H1 (cell line): ENCODE data around the gene RNPEPL1. TPM values are rescaled to one million over a fixed set of nuclear protein-coding genes. Genes with fewer than 3 reads are reported as not detected.

Source experiments
- CTCF ChIA-PET: fragments of 300-600 bp; sonication (Branson Sonifier 250); formaldehyde crosslinking; loops from one replicate; lab custom pipeline; 2021; ENCODE audit not compliant: partially characterized antibody; lab: Charles Lee
- POLR2A ChIA-PET: fragments of 300-600 bp; sonication (Branson Sonifier 250); formaldehyde crosslinking; loops from one replicate; lab custom pipeline; 2021; ENCODE audit warnings: inconsistent platforms; ENCODE audit not compliant: partially characterized antibody; lab: Charles Lee
- DNase-seq, 2 experiments: peaks; one replicate each; pipeline versions ENCODE4 v3.0.0 to v3.0.0-alpha.2; 2010 to 2022; ENCODE audit warnings: low spot score in 2 of 2, low read depth in 1 of 2, mixed read lengths in 1 of 2
- FAIRE-seq: peaks from 2 replicates; lab custom pipeline; 2011; peaks lifted over from hg19 to GRCh38; lab: Jason Lieb, UNC
- H2AFZ ChIP-seq: 2 replicates; pipeline ENCODE4 v1.8.1; 2012; ENCODE audit warnings: low read length, inconsistent platforms
- H2AK5ac ChIP-seq: 2 replicates; pipeline ENCODE4 v1.6.1; 2013; ENCODE audit warnings: low read depth, low read length
- H2BK120ac ChIP-seq: replicated peaks from 2 replicates; pipeline ENCODE3; 2013; ENCODE audit warnings: low read depth, low read length, inconsistent platforms
- H2BK12ac ChIP-seq: 2 replicates; pipeline ENCODE4 v1.6.1; 2013; ENCODE audit warnings: low read depth, low read length
- H2BK15ac ChIP-seq: 2 replicates; pipeline ENCODE4 v1.6.1; 2013; ENCODE audit warnings: low read length
- H2BK20ac ChIP-seq: 2 replicates; pipeline ENCODE4 v1.6.1; 2013; ENCODE audit warnings: low read length
- H2BK5ac ChIP-seq: 2 replicates; pipeline ENCODE4 v1.6.1; 2013; ENCODE audit warnings: low read depth, low read length
- H3K14ac ChIP-seq: 2 replicates; pipeline ENCODE4 v1.6.1; 2013; ENCODE audit warnings: inconsistent platforms; ENCODE audit not compliant: insufficient read length
- H3K18ac ChIP-seq: 2 replicates; pipeline ENCODE4 v1.6.1; 2013; ENCODE audit warnings: low read length; ENCODE audit errors: extremely low read depth
- H3K23ac ChIP-seq: 2 replicates; pipeline ENCODE4 v1.6.1; 2013; ENCODE audit warnings: inconsistent platforms; ENCODE audit not compliant: insufficient read length
- H3K23me2 ChIP-seq: 2 replicates; pipeline ENCODE4 v1.6.1; 2013; ENCODE audit warnings: low read depth, low read length
- H3K27ac ChIP-seq: 2 replicates; pipeline ENCODE4 v1.6.1; 2011; ENCODE audit warnings: low read depth, low read length, inconsistent platforms
- H3K27me3 ChIP-seq, 4 experiments: replicated peaks in 1 of 4; 1 replicate in 1 of 4; 2 replicates in 3 of 4; pipeline versions ENCODE4 v1.6.1 to v1.8.1; 2011 to 2013; ENCODE audit warnings: low read length in 3 of 4, mild to moderate bottlenecking in 3 of 4, inconsistent platforms in 2 of 4, mixed read lengths in 2 of 4, moderate library complexity in 1 of 4; ENCODE audit not compliant: control insufficient read depth in 3 of 4, insufficient read depth in 3 of 4; ENCODE audit errors: extremely low read depth in 1 of 4
- H3K36me3 ChIP-seq, 4 experiments: 2 replicates each; pipeline versions ENCODE4 v1.6.1 to v1.8.1; 2011 to 2013; ENCODE audit warnings: mild to moderate bottlenecking in 4 of 4, low read length in 3 of 4, moderate library complexity in 2 of 4, control low read depth in 1 of 4, inconsistent platforms in 1 of 4; ENCODE audit not compliant: insufficient read depth in 4 of 4, control insufficient read depth in 2 of 4
- H3K4ac ChIP-seq: replicated peaks from 2 replicates; pipeline ENCODE3; 2013; ENCODE audit warnings: low read length, low read depth, mixed read lengths, inconsistent platforms; ENCODE audit not compliant: insufficient read length
- H3K4me1 ChIP-seq, 4 experiments: replicated peaks in 1 of 4; 1 replicate in 1 of 4; 2 replicates in 3 of 4; pipeline versions ENCODE4 v1.6.1 to v1.8.1; 2011 to 2013; ENCODE audit warnings: low read length in 3 of 4, inconsistent platforms in 2 of 4, mixed read lengths in 1 of 4; ENCODE audit not compliant: insufficient read depth in 4 of 4, control insufficient read depth in 3 of 4
- H3K4me2 ChIP-seq, 2 experiments: 2 replicates each; pipeline versions ENCODE4 v1.6.1 to v1.8.1; 2011 to 2013; ENCODE audit warnings: low read depth in 2 of 2, low read length in 2 of 2, control low read depth in 1 of 2, inconsistent platforms in 1 of 2, mild to moderate bottlenecking in 1 of 2; ENCODE audit not compliant: insufficient read depth in 1 of 2
- H3K4me3 ChIP-seq, 4 experiments: fragments of 200-600, 300-600 bp in 1 of 4; sonication (generic), shearing (Covaris generic), sonication (Bioruptor Twin) in 1 of 4; 2 replicates each; pipeline versions ENCODE4 v1.5.1 to v1.8.1; 2011 to 2016; ENCODE audit warnings: low read length in 4 of 4, low read depth in 3 of 4, control low read depth in 2 of 4, inconsistent platforms in 2 of 4, mild to moderate bottlenecking in 2 of 4, mixed read lengths in 1 of 4, moderate library complexity in 1 of 4; ENCODE audit not compliant: insufficient read depth in 2 of 4; ENCODE audit errors: extremely low read depth in 1 of 4
- H3K56ac ChIP-seq: replicated peaks from 2 replicates; pipeline ENCODE3; 2013; ENCODE audit warnings: low read depth, mild to moderate bottlenecking, mixed read lengths, low read length, inconsistent platforms; ENCODE audit not compliant: insufficient read length
- H3K79me1 ChIP-seq: 2 replicates; pipeline ENCODE4 v1.6.1; 2013; ENCODE audit warnings: low read depth, low read length, control low read depth
- H3K79me2 ChIP-seq, 2 experiments: 2 replicates each; pipeline versions ENCODE4 v1.6.1 to v1.8.1; 2012 to 2013; ENCODE audit warnings: low read length in 2 of 2, mild to moderate bottlenecking in 2 of 2, inconsistent platforms in 1 of 2; ENCODE audit not compliant: insufficient read depth in 2 of 2, control insufficient read depth in 1 of 2
- H3K9ac ChIP-seq, 4 experiments: replicated peaks in 1 of 4; 1 replicate in 1 of 4; 2 replicates in 3 of 4; pipeline versions ENCODE4 v1.6.1 to v1.8.1; 2011 to 2013; ENCODE audit warnings: low read depth in 3 of 4, low read length in 3 of 4, control low read depth in 2 of 4, mild to moderate bottlenecking in 2 of 4, moderate library complexity in 2 of 4, inconsistent platforms in 1 of 4; ENCODE audit errors: extremely low read depth in 1 of 4
- H3K9me3 ChIP-seq, 2 experiments: 2 replicates each; pipeline versions ENCODE4 v1.6.1 to v1.8.1; 2012 to 2013; ENCODE audit warnings: mild to moderate bottlenecking in 2 of 2, moderate library complexity in 2 of 2, control low read depth in 1 of 2, inconsistent platforms in 1 of 2, low read depth in 1 of 2, low read length in 1 of 2, mixed read lengths in 1 of 2; ENCODE audit not compliant: insufficient read depth in 2 of 2
- H4K20me1 ChIP-seq, 2 experiments: replicated peaks in 1 of 2; 2 replicates each; pipeline versions ENCODE3 to v1.8.1; 2011 to 2013; ENCODE audit warnings: inconsistent platforms in 2 of 2, low read length in 2 of 2, mild to moderate bottlenecking in 1 of 2; ENCODE audit not compliant: insufficient read depth in 2 of 2, control insufficient read depth in 1 of 2
- H4K5ac ChIP-seq: 2 replicates; pipeline ENCODE4 v1.6.1; 2013; ENCODE audit warnings: low read length, low read depth, mixed read lengths, inconsistent platforms; ENCODE audit not compliant: insufficient read length
- H4K8ac ChIP-seq: 2 replicates; pipeline ENCODE4 v1.8.0; 2013; ENCODE audit warnings: mild to moderate bottlenecking, moderate library complexity, low read length, inconsistent platforms; ENCODE audit not compliant: insufficient read depth; ENCODE audit errors: extremely low read depth
- H4K91ac ChIP-seq: replicated peaks from 2 replicates; pipeline ENCODE3; 2013; ENCODE audit warnings: low read length, mixed read lengths, inconsistent platforms; ENCODE audit not compliant: insufficient read length
- EGR1 ChIP-seq: IDR thresholded peaks from 2 replicates; pipeline ENCODE4 v1.6.1; 2011; ENCODE audit warnings: low read depth, low read length, borderline replicate concordance
- KDM1A ChIP-seq: fragments of 200-600, 300-600 bp; sonication (generic); IDR thresholded peaks from 2 replicates; pipeline ENCODE4 v1.7.1; 2016; ENCODE audit warnings: mild to moderate bottlenecking, low read length, borderline replicate concordance
- KDM5A ChIP-seq: fragments of 200-600 bp; IDR thresholded peaks from 2 replicates; pipeline ENCODE4 v1.7.1; 2012; ENCODE audit warnings: mild to moderate bottlenecking, low read length, inconsistent platforms, mixed read lengths
- POLR2AphosphoS5 ChIP-seq: IDR thresholded peaks from 2 replicates; pipeline ENCODE4 v1.6.1; 2011; ENCODE audit warnings: low read depth, low read length
- POU5F1 ChIP-seq: IDR thresholded peaks from 2 replicates; pipeline ENCODE4 v1.6.1; 2011; ENCODE audit warnings: low read depth, mild to moderate bottlenecking, low read length, moderate library complexity
- WGBS, 2 experiments: shearing (Covaris generic) in 1 of 2; methylation state at CpG; one replicate each; pipeline versions ENCODE4 v1.1.6 to v1.1.7; 2013 to 2015; ENCODE audit warnings: low lambda C conversion rate in 2 of 2, mixed read lengths in 2 of 2, inconsistent platforms in 1 of 2, low coverage in 1 of 2, missing lambda C conversion rate in 1 of 2; ENCODE audit not compliant: insufficient replicate concordance in 2 of 2, insufficient coverage in 1 of 2, insufficient read length in 1 of 2; ENCODE audit errors: extremely low coverage in 1 of 2, missing lambda C conversion rate in 1 of 2; 5-methylcytosine and 5-hydroxymethylcytosine counted together
- polyA plus RNA-seq, 7 experiments: library from polyadenylated mRNA; depleted of rRNA in 3 of 7; stranded (reverse) in 5 of 7; unstranded in 2 of 7; fragments of >200 nt in 5 of 7; fragments of 200-250 nt in 2 of 7; gene quantifications; 1 replicate in 5 of 7; 2 replicates in 1 of 7; 4 replicates in 1 of 7; pipeline versions ENCODE4 v1.2.1 to v1.2.3, GENCODE V29; 2011 to 2013; ENCODE audit warnings: missing spikeins in 2 of 7, mixed read lengths in 2 of 7
- total RNA-seq: library from RNA; stranded (reverse); fragmentation: NEBNext Ultra II Directional; extraction: Animal tissue kit (Norgen Biotek cat#: 25700); gene quantifications from 2 replicates; pipeline ENCODE4 v1.2.1, GENCODE V29; 2021
- TF ChIP-seq, protein P1 (sequence below): IDR thresholded peaks from 2 replicates; pipeline ENCODE4 v1.6.1; 2011; ENCODE audit warnings: low read length, improper control_type of control experiment

The RNPEPL1 gene
- total and polyA plus RNA-seq, 2 of the 8 experiments (the other 6 are each of a cell fraction or from before 2014, with no cell fraction given), result 9.0 to 11.3 TPM

DNA sequence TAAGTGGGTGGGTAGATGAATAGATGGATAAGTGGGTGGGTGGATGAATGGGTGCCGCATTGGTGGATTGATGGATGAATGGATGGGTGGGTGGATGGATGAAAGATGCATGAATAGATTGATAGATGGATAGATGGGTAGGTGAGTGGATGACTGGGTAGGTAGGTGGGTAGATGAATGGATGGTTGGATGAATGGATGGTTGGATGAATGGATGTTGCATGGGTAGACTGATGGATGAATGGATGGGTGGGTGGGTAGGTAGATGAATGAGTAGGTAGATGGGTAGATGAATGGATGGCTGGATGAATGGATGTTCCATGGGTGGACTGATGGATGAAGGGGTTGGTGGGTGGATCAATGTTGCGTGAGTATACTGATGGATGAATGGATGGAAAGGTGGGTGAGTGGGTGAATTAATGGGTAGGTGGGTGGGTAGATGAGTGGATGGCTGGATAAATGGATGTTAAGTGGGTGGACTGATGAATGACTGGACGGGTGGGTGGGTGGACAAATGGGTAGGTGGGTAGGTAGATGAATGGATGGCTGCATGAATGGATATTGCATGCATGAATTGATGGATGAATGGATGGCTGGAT is 41.0 kb upstream of the RNPEPL1 start:
- Histone ChIP-seq H3K4me2 (no peak overlapping the region), H3K9ac (no peak overlapping the region), H2BK15ac (no peak overlapping the region), H2BK12ac (no peak overlapping the region), H3K79me1 (no peaks in the 10 kb centered on the region; the same call in 1 of the 2 replicates), H2BK20ac (no peak overlapping the region), H4K8ac (no peak overlapping the region), H3K36me3 (no peaks in the 10 kb centered on the region; a peak in 2 of 8 replicates), H3K27me3 (no peaks in the 10 kb centered on the region), H3K27ac (no peak overlapping the region), H2AFZ (no peak overlapping the region), H3K56ac (no peak overlapping the region), H3K4ac (no peak overlapping the region), H3K4me3 (no peak overlapping the region), H3K14ac (no peak overlapping the region), H4K91ac (no peak overlapping the region), H3K23ac (no peak overlapping the region), H3K9me3 (peaks cover 34 to 70% of the 10 kb centered on the region in 2 experiments), H4K5ac (no peak overlapping the region), H3K79me2 (no peaks in the 10 kb centered on the region), H3K18ac (no peak overlapping the region), H3K4me1 (no peaks in the 10 kb centered on the region), H2AK5ac (no peak overlapping the region), H4K20me1 (peaks cover 0 to 1% of the 10 kb centered on the region in 2 experiments), H2BK5ac (no peak overlapping the region), H3K23me2 (peaks cover 7% of the 10 kb centered on the region; the same call in 1 of the 2 replicates), H2BK120ac (no peak overlapping the region)
- TF ChIP-seq KDM1A (no peak), KDM5A (no peak), POU5F1 (no peak), EGR1 (no peak), POLR2AphosphoS5 (no peak)
- TF ChIP-seq, protein P1, sequence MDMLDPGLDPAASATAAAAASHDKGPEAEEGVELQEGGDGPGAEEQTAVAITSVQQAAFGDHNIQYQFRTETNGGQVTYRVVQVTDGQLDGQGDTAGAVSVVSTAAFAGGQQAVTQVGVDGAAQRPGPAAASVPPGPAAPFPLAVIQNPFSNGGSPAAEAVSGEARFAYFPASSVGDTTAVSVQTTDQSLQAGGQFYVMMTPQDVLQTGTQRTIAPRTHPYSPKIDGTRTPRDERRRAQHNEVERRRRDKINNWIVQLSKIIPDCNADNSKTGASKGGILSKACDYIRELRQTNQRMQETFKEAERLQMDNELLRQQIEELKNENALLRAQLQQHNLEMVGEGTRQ, result no peak
- ChIA-PET POLR2A (no interaction called here), CTCF (no interaction called here)
- DNase-seq, result no peak
- FAIRE-seq, result no peak
- WGBS, 2 experiments, result 61% methylated on average over 3 of the region's 3 CpGs; no CpG with 5 or more reads in 1 of the 2 experiments
